Caco-2 (cell line): ENCODE measurements around the gene PIM2. TPM values are rescaled to one million over a fixed set of nuclear protein-coding genes. Genes with fewer than 3 reads are reported as not detected.
"Not testable (repeated sequence)": the region's sequence is repeated elsewhere in the genome, so short reads cannot be mapped to it uniquely, and the experiment has no call there.

ENCODE experiments used
- BruUV-seq: library from RNA; stranded (reverse); fragments of 400-500 nt; replicated peaks from 2 replicates; lab custom pipeline; 2021; lab: Mats Ljungman, UMichigan
- CTCF ChIA-PET: fragments of 300-600 bp; sonication (Branson Sonifier 250); formaldehyde crosslinking; loops from one replicate; lab custom pipeline; 2022; ENCODE audit warnings: antibody characterized with exemption; lab: Charles Lee
- POLR2A ChIA-PET: fragments of 300-600 bp; sonication (Branson Sonifier 250); formaldehyde crosslinking; loops from one replicate; lab custom pipeline; 2022; ENCODE audit warnings: antibody characterized with exemption; lab: Charles Lee
- DNase-seq, 2 experiments: peaks; one replicate each; pipeline versions ENCODE4 v3.0.0 to v3.0.0-alpha.2; 2020 to 2022
- H3K27me3 ChIP-seq: replicated peaks from 2 replicates; pipeline ENCODE4 v1.6.0; 2011; ENCODE audit warnings: low read length; ENCODE audit not compliant: control insufficient read depth, insufficient read depth
- H3K36me3 ChIP-seq: 2 replicates; pipeline ENCODE4 v1.5.1; 2011; ENCODE audit warnings: low read length; ENCODE audit not compliant: control insufficient read depth, insufficient read depth
- H3K4me1 ChIP-seq: fragments of 250-450 bp; sonication (Bioruptor Pico); 2 replicates; pipeline ENCODE4 v1.5.1; 2020; ENCODE audit warnings: mild to moderate bottlenecking
- H3K4me3 ChIP-seq: 2 replicates; pipeline ENCODE4 v1.5.1; 2011; ENCODE audit warnings: low read depth, mild to moderate bottlenecking, control low read depth, low read length
- H3K9me3 ChIP-seq: fragments of 250-450 bp; sonication (Bioruptor Pico); 2 replicates; pipeline ENCODE4 v1.5.1; 2020; ENCODE audit warnings: mild to moderate bottlenecking, moderate library complexity
- H3K27ac Mint-ChIP-seq: one replicate; pipeline ENCODE4 v1.8.0; 2022; ENCODE audit warnings: mixed read lengths; ENCODE audit not compliant: unreplicated experiment
- H3K27me3 Mint-ChIP-seq: one replicate; pipeline ENCODE4 v1.8.0; 2022; ENCODE audit warnings: mixed read lengths; ENCODE audit not compliant: insufficient read depth, unreplicated experiment
- H3K36me3 Mint-ChIP-seq: one replicate; pipeline ENCODE4 v1.8.0; 2022; ENCODE audit warnings: mild to moderate bottlenecking, mixed read lengths; ENCODE audit not compliant: insufficient read depth, unreplicated experiment
- H3K4me1 Mint-ChIP-seq: one replicate; pipeline ENCODE4 v1.8.0; 2022; ENCODE audit warnings: low read depth, mixed read lengths; ENCODE audit not compliant: unreplicated experiment
- H3K4me3 Mint-ChIP-seq: one replicate; pipeline ENCODE4 v1.8.0; 2022; ENCODE audit warnings: mild to moderate bottlenecking, moderate library complexity, mixed read lengths; ENCODE audit not compliant: unreplicated experiment
- H3K9me3 Mint-ChIP-seq: one replicate; pipeline ENCODE4 v1.8.0; 2022; ENCODE audit warnings: mixed read lengths; ENCODE audit not compliant: unreplicated experiment
- CTCF ChIP-seq, 2 experiments: fragments of 200-600 bp in 1 of 2; IDR thresholded peaks; 1 replicate in 1 of 2; 2 replicates in 1 of 2; pipeline versions ENCODE4 v1.5.1 to v1.8.0; 2011 to 2022; ENCODE audit warnings: antibody characterized with exemption in 1 of 2, control low read depth in 1 of 2, inconsistent platforms in 1 of 2, low read depth in 1 of 2, low read length in 1 of 2, mild to moderate bottlenecking in 1 of 2, moderate library complexity in 1 of 2; ENCODE audit not compliant: insufficient read depth in 1 of 2, severe bottlenecking in 1 of 2, unreplicated experiment in 1 of 2
- intact Hi-C: fragments of 100-400 bp; cut with micrococcal nuclease; formaldehyde crosslinking; loops from one replicate; pipeline ENCODE4 v1.10.0; 2022; ENCODE audit not compliant: unreplicated experiment
- total RNA-seq: library from RNA; stranded (reverse); gene quantifications from 2 replicates; pipeline ENCODE4 v1.2.3, GENCODE V29; 2022

PIM2 gene
- total RNA-seq, 1 experiment from 2014 or later: 12.0 TPM

- H3K27ac Mint-ChIP-seq: peak overlapping the region; percentile 32
- H3K27me3 ChIP-seq: no peaks in the 10 kb centered on the region
- no peaks in the 10 kb centered on the region for H3K9me3 ChIP-seq
- no peaks in the 10 kb centered on the region for H3K27me3 Mint-ChIP-seq
- intact Hi-C loops: no loop called here
- H3K4me3 ChIP-seq: peak overlapping the region; percentile 32
- ChIA-PET POLR2A (interaction anchor here (0.6 to 1.4 kb wide), 2 partner anchors 14 to 21 kb away, joined by 4 to 5 read pairs; partner anchors contain the start of gene SLC35A2), CTCF (interaction anchor here (0.6 kb wide), 2 partner anchors 17 to 260 kb away, joined by 3 to 4 read pairs; no protein-coding TSS in a partner anchor)
- H3K4me1 ChIP-seq: no peaks in the 10 kb centered on the region
- BruUV-seq: no TSS peak
- no peak for DNase-seq
- H3K4me3 Mint-ChIP-seq: peak overlapping the region; percentile 53
- no peaks in the 10 kb centered on the region for H3K36me3 ChIP-seq
- peaks cover 9% of the 10 kb centered on the region for H3K4me1 Mint-ChIP-seq
- H3K9me3 Mint-ChIP-seq: no peaks in the 10 kb centered on the region
- TF ChIP-seq CTCF (IDR thresholded peaks at IDR 0.05; ENCODE audit: insufficient read depth in 1 of 2, low read depth in 1 of 2, low read length in 1 of 2, severe bottlenecking in 1 of 2, unreplicated experiment in 1 of 2): no peak
- H3K36me3 Mint-ChIP-seq: peaks cover 17% of the 10 kb centered on the region
Observed at GRCh38 chrX:48890934-48891401, 27.9 kb downstream of the PIM2 start.

DNA sequence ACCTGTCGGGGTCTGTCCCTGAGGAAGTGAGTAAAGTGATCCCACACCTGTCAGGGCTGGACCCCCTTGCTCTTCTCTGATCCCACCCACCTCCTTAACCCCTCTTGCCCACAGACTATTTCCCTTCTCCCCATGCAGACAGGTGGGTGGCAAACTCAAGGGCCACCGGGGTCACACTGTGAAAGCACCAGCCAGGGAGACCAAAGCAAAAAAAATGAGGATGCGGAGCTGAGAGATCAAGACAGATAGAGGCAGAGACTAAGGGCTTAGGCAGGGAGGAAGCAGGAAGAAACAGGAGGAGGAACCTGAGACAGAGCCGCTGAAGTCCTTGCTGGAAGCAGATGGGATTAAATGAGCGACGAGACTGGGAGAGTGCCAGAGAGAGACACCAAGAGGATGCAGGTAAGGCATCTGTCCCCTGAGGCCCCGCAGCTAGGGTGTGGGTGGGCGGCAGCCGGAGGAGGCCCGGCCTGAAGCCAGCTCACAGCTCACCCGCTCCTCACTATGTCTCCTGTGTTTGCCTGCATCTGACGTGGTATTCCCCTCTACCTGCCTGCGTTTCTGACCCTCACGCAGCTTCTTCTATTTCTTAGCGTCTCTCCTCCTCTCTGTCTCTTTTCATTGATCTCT is 28.4 kb downstream of the PIM2 start:
- Mint-ChIP-seq H3K36me3 (peaks cover 17% of the 10 kb centered on the region), H3K27me3 (no peaks in the 10 kb centered on the region), H3K9me3 (no peaks in the 10 kb centered on the region), H3K27ac (peak overlapping the region; percentile 32), H3K4me3 (peak overlapping the region; percentile 53), H3K4me1 (peaks cover 9% of the 10 kb centered on the region)
- no peaks in the 10 kb centered on the region for H3K36me3 ChIP-seq
- CTCF ChIA-PET: no interaction called here
- no peaks in the 10 kb centered on the region for H3K27me3 ChIP-seq
- H3K4me3 ChIP-seq: no peak overlapping the region
- DNase-seq: no peak
- no TSS peak for BruUV-seq
- intact Hi-C loops: no loop called here
- POLR2A ChIA-PET: no interaction called here
- H3K9me3 ChIP-seq: no peaks in the 10 kb centered on the region
- no peaks in the 10 kb centered on the region for H3K4me1 ChIP-seq
- no peak for TF ChIP-seq CTCF (IDR thresholded peaks at IDR 0.05; ENCODE audit: insufficient read depth in 1 of 2, low read depth in 1 of 2, low read length in 1 of 2, severe bottlenecking in 1 of 2, unreplicated experiment in 1 of 2)

GRCh38 chrX:48886586-48886985 is 32.2 kb downstream of the PIM2 start:
- H3K27me3 Mint-ChIP-seq, H3K9me3 ChIP-seq, DNase-seq, H3K4me1 Mint-ChIP-seq, H3K27ac Mint-ChIP-seq, H3K4me3 ChIP-seq, CTCF ChIA-PET, POLR2A ChIA-PET, H3K4me1 ChIP-seq, H3K9me3 Mint-ChIP-seq, H3K36me3 ChIP-seq, H3K27me3 ChIP-seq, BruUV-seq, H3K4me3 Mint-ChIP-seq, intact Hi-C loops: not testable (repeated sequence)
- peaks cover 11% of the 10 kb centered on the region for H3K36me3 Mint-ChIP-seq
